ENCODE results near the gene FIG4. TPM values are rescaled to one million over a fixed set of nuclear protein-coding genes. Genes with fewer than 3 reads are reported as not detected.

Gene FIG4
- total and polyA plus RNA-seq, 2 donors (not counting 1 experiment from before 2014, with no cell fraction given): 21.1 to 38.3 TPM

DNA sequence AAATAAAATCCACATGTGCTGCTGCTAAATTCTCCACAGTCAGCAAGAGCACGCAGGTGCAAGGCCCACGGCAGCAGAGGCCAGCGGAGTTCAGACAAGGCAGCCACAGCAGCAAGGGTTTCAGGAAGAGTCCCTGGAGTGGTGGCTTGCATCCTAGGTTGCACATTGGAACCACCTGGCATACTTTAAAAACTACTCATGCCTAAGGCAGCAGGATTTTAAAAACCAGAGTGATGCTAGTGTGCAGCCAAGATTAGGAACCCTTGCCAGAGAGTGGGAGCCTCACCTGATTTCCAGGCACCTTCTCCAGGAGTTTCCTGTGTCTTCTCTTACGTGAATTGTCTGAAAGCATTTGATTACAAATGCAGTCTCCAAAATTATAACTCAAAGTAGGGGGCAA is 183.0 kb downstream of the FIG4 start:
- Histone ChIP-seq H4K20me1 (ENCODE audit: control insufficient read depth, extremely low read depth, insufficient read depth, low read length) (no peaks in the 10 kb centered on the region), H3K27me3 (ENCODE audit: control insufficient read depth, insufficient read depth, low read length) (no peaks in the 10 kb centered on the region), H3K27ac (ENCODE audit: insufficient read depth, low read length) (no peak overlapping the region), H3K9ac (ENCODE audit: insufficient read depth, low read length) (no peak overlapping the region), H3K36me3 (ENCODE audit: control insufficient read depth, insufficient read depth, low read length) (no peaks in the 10 kb centered on the region), H3K9me3 (ENCODE audit: control insufficient read depth, insufficient read depth, low read depth, low read length) (no peaks in the 10 kb centered on the region), H3K79me2 (ENCODE audit: control insufficient read depth, insufficient read depth, low read length) (no peaks in the 10 kb centered on the region), H2AFZ (ENCODE audit: low read length) (no peak overlapping the region), H3K4me3 (replicated peaks in 1 of 4; ENCODE audit: control extremely low read depth in 1 of 4, insufficient read depth in 1 of 4, low read depth in 3 of 4, low read length in 4 of 4) (no peak overlapping the region), H3K4me1 (ENCODE audit: control insufficient read depth, extremely low read depth, insufficient read depth, low read length) (no peaks in the 10 kb centered on the region), H3K4me2 (ENCODE audit: extremely low read depth, insufficient read depth, low read length) (no peak overlapping the region)
- DNase-seq (ENCODE audit: low read depth in 2 of 2): no peak
- TF ChIP-seq EZH2 (IDR thresholded peaks at IDR 0.05; ENCODE audit: low read length, missing control alignments): no peak
- TF ChIP-seq, protein P1, sequence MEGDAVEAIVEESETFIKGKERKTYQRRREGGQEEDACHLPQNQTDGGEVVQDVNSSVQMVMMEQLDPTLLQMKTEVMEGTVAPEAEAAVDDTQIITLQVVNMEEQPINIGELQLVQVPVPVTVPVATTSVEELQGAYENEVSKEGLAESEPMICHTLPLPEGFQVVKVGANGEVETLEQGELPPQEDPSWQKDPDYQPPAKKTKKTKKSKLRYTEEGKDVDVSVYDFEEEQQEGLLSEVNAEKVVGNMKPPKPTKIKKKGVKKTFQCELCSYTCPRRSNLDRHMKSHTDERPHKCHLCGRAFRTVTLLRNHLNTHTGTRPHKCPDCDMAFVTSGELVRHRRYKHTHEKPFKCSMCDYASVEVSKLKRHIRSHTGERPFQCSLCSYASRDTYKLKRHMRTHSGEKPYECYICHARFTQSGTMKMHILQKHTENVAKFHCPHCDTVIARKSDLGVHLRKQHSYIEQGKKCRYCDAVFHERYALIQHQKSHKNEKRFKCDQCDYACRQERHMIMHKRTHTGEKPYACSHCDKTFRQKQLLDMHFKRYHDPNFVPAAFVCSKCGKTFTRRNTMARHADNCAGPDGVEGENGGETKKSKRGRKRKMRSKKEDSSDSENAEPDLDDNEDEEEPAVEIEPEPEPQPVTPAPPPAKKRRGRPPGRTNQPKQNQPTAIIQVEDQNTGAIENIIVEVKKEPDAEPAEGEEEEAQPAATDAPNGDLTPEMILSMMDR (conservative IDR thresholded peaks at IDR 0.05 in 1 of 2, IDR thresholded peaks at IDR 0.05 in 1 of 2; ENCODE audit: low read depth in 1 of 2, low read length in 2 of 2): no peak

DNA sequence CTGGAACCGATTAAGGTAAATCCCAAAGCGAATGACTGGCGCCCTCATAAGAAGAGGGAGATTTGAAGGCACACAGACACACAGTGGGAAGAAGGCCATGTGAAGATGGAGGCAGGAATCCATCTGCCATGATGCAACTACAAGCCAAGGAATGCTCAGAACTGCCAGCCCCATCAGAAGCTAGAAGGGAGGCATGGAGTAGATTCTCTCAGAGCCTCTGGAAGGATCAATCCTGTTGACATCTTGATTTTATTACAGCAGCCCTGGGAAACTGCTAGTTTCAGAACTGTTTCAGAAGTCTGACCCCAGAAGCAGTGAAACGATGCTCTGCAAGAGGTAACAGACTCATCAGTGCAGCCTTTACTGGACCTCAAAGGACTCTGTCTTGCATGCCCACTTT is 183.5 kb downstream of the FIG4 start:
- DNase-seq (ENCODE audit: low read depth in 2 of 2): no peak
- Histone ChIP-seq H4K20me1 (ENCODE audit: control insufficient read depth, extremely low read depth, insufficient read depth, low read length) (no peaks in the 10 kb centered on the region), H3K27me3 (ENCODE audit: control insufficient read depth, insufficient read depth, low read length) (no peaks in the 10 kb centered on the region), H3K9me3 (ENCODE audit: control insufficient read depth, insufficient read depth, low read depth, low read length) (no peaks in the 10 kb centered on the region), H3K4me2 (ENCODE audit: extremely low read depth, insufficient read depth, low read length) (no peak overlapping the region), H3K9ac (ENCODE audit: insufficient read depth, low read length) (no peak overlapping the region), H3K36me3 (ENCODE audit: control insufficient read depth, insufficient read depth, low read length) (no peaks in the 10 kb centered on the region), H3K79me2 (ENCODE audit: control insufficient read depth, insufficient read depth, low read length) (no peaks in the 10 kb centered on the region), H3K27ac (ENCODE audit: insufficient read depth, low read length) (no peak overlapping the region), H3K4me1 (ENCODE audit: control insufficient read depth, extremely low read depth, insufficient read depth, low read length) (no peaks in the 10 kb centered on the region), H2AFZ (ENCODE audit: low read length) (no peak overlapping the region), H3K4me3 (replicated peaks in 1 of 4; ENCODE audit: control extremely low read depth in 1 of 4, insufficient read depth in 1 of 4, low read depth in 3 of 4, low read length in 4 of 4) (no peak overlapping the region)
- TF ChIP-seq, protein P1 (conservative IDR thresholded peaks at IDR 0.05 in 1 of 2, IDR thresholded peaks at IDR 0.05 in 1 of 2; ENCODE audit: low read depth in 1 of 2, low read length in 2 of 2): no peak
- TF ChIP-seq EZH2 (IDR thresholded peaks at IDR 0.05; ENCODE audit: low read length, missing control alignments): no peak

Other genes with a start within 250 kb of the FIG4 start
- gene MICAL1, start 235.5 kb upstream of the FIG4 start, total RNA-seq: 30.8 and 53.5 TPM in 2 replicates
- gene MICAL1, start 235.5 kb upstream of the FIG4 start, polyA plus RNA-seq: 30.5 and 37.5 TPM in 2 replicates
- 8.0 and 8.6 TPM in 2 replicates for gene ZBTB24, start 208.1 kb upstream of the FIG4 start, total RNA-seq
- 4.4 and 5.0 TPM in 2 replicates for gene ZBTB24, start 208.1 kb upstream of the FIG4 start, polyA plus RNA-seq
- gene AK9, start 94 bp upstream of the FIG4 start, total RNA-seq: 10.4 and 15.2 TPM in 2 replicates
- gene AK9, start 94 bp upstream of the FIG4 start, polyA plus RNA-seq: 3.8 and 4.5 TPM in 2 replicates